ENCODE results near the gene LRGUK. TPM values are rescaled to one million over a fixed set of nuclear protein-coding genes. Genes with fewer than 3 reads are reported as not detected.

Gene LRGUK
- total and polyA plus RNA-seq, 2 donors = 0.06 to 2.5 TPM

GRCh38 chr7:134254311-134254710, 127.2 kb downstream of the LRGUK start:
- no peak for DNase-seq (ENCODE audit: extremely low spot score)
- no peaks in the 10 kb centered on the region for H3K36me3 ChIP-seq (ENCODE audit: insufficient read depth)
- H3K4me1 ChIP-seq (ENCODE audit: insufficient read depth) = no peaks in the 10 kb centered on the region
- H3K27ac ChIP-seq (ENCODE audit: low read depth) = no peak overlapping the region
- H3K4me3 ChIP-seq (ENCODE audit: low read depth, low read length) = no peak overlapping the region
- WGBS = 95% methylated on average over 3 of the region's 3 CpGs

GRCh38 chr7:134255814-134256213, 128.7 kb downstream of the LRGUK start:
- no peak for DNase-seq (ENCODE audit: extremely low spot score)
- Histone ChIP-seq H3K36me3 (ENCODE audit: insufficient read depth) (no peaks in the 10 kb centered on the region), H3K27ac (ENCODE audit: low read depth) (no peak overlapping the region), H3K4me1 (ENCODE audit: insufficient read depth) (no peaks in the 10 kb centered on the region), H3K4me3 (ENCODE audit: low read depth, low read length) (no peak overlapping the region)
- WGBS = 83% methylated on average over 5 of the region's 5 CpGs

GRCh38 chr7:134262322-134262721, 135.2 kb downstream of the LRGUK start:
- Histone ChIP-seq H3K4me1 (ENCODE audit: insufficient read depth) (no peaks in the 10 kb centered on the region), H3K27ac (ENCODE audit: low read depth) (no peak overlapping the region), H3K4me3 (ENCODE audit: low read depth, low read length) (no peak overlapping the region), H3K36me3 (ENCODE audit: insufficient read depth) (no peaks in the 10 kb centered on the region)
- no peak for DNase-seq (ENCODE audit: extremely low spot score)
- 86% methylated on average over 4 of the region's 4 CpGs for WGBS

- Histone ChIP-seq H3K36me3 (ENCODE audit: insufficient read depth) (no peaks in the 10 kb centered on the region), H3K27ac (ENCODE audit: low read depth) (no peak overlapping the region), H3K4me1 (ENCODE audit: insufficient read depth) (no peaks in the 10 kb centered on the region), H3K4me3 (ENCODE audit: low read depth, low read length) (no peak overlapping the region)
- no peak for DNase-seq (ENCODE audit: extremely low spot score)
- 47% methylated on average over 5 of the region's 5 CpGs for WGBS
Measured at GRCh38 chr7:134276951-134277350, 149.8 kb downstream of the LRGUK start.

- DNase-seq (ENCODE audit: extremely low spot score) = no peak
- Histone ChIP-seq H3K27ac (ENCODE audit: low read depth) (no peak overlapping the region), H3K4me3 (ENCODE audit: low read depth, low read length) (no peak overlapping the region), H3K4me1 (ENCODE audit: insufficient read depth) (no peaks in the 10 kb centered on the region), H3K36me3 (ENCODE audit: insufficient read depth) (no peaks in the 10 kb centered on the region)
- 68% methylated on average over 7 of the region's 7 CpGs for WGBS
Measured at GRCh38 chr7:134278502-134279153, 151.5 kb downstream of the LRGUK start.

GRCh38 chr7:134279336-134279735, 152.2 kb downstream of the LRGUK start:
- no peak overlapping the region for H3K27ac ChIP-seq (ENCODE audit: low read depth)
- no peaks in the 10 kb centered on the region for H3K4me1 ChIP-seq (ENCODE audit: insufficient read depth)
- no peaks in the 10 kb centered on the region for H3K36me3 ChIP-seq (ENCODE audit: insufficient read depth)
- H3K4me3 ChIP-seq (ENCODE audit: low read depth, low read length) = no peak overlapping the region
- DNase-seq (ENCODE audit: extremely low spot score) = no peak
- 67% methylated on average over 3 of the region's 3 CpGs for WGBS

GRCh38 chr7:134279898-134280297, 152.8 kb downstream of the LRGUK start:
- Histone ChIP-seq H3K27ac (ENCODE audit: low read depth) (no peak overlapping the region), H3K4me3 (ENCODE audit: low read depth, low read length) (no peak overlapping the region), H3K36me3 (ENCODE audit: insufficient read depth) (no peaks in the 10 kb centered on the region), H3K4me1 (ENCODE audit: insufficient read depth) (no peaks in the 10 kb centered on the region)
- no peak for DNase-seq (ENCODE audit: extremely low spot score)

GRCh38 chr7:134280508-134280907, 153.4 kb downstream of the LRGUK start:
- no peak overlapping the region for H3K27ac ChIP-seq (ENCODE audit: low read depth)
- no peak overlapping the region for H3K4me3 ChIP-seq (ENCODE audit: low read depth, low read length)
- 84% methylated on average over 2 of the region's 2 CpGs for WGBS
- H3K36me3 ChIP-seq (ENCODE audit: insufficient read depth) = no peaks in the 10 kb centered on the region
- no peaks in the 10 kb centered on the region for H3K4me1 ChIP-seq (ENCODE audit: insufficient read depth)
- no peak for DNase-seq (ENCODE audit: extremely low spot score)

- 62% methylated on average over 6 of the region's 6 CpGs for WGBS
- Histone ChIP-seq H3K4me3 (ENCODE audit: low read depth, low read length) (no peak overlapping the region), H3K27ac (ENCODE audit: low read depth) (no peak overlapping the region), H3K36me3 (ENCODE audit: insufficient read depth) (no peaks in the 10 kb centered on the region), H3K4me1 (ENCODE audit: insufficient read depth) (no peaks in the 10 kb centered on the region)
- no peak for DNase-seq (ENCODE audit: extremely low spot score)
Measured at GRCh38 chr7:134284011-134284410, 156.9 kb downstream of the LRGUK start.

- H3K4me3 ChIP-seq (ENCODE audit: low read depth, low read length) = no peak overlapping the region
- DNase-seq (ENCODE audit: extremely low spot score) = no peak
- 85% methylated on average over 3 of the region's 3 CpGs for WGBS
Measured at GRCh38 chr7:134284952-134285351, 157.8 kb downstream of the LRGUK start.

GRCh38 chr7:134287916-134288659, 160.9 kb downstream of the LRGUK start:
- Histone ChIP-seq H3K4me3 (ENCODE audit: low read depth, low read length) (no peak overlapping the region), H3K27ac (ENCODE audit: low read depth) (no peak overlapping the region), H3K36me3 (ENCODE audit: insufficient read depth) (no peaks in the 10 kb centered on the region), H3K4me1 (ENCODE audit: insufficient read depth) (no peaks in the 10 kb centered on the region)
- 79% methylated on average over 12 of the region's 12 CpGs for WGBS
- DNase-seq (ENCODE audit: extremely low spot score) = no peak

More at GRCh38 chr7:134284952-134285351, 157.8 kb downstream of the LRGUK start:
- Histone ChIP-seq H3K36me3 (ENCODE audit: insufficient read depth) (no peaks in the 10 kb centered on the region), H3K4me1 (ENCODE audit: insufficient read depth) (no peaks in the 10 kb centered on the region), H3K27ac (ENCODE audit: low read depth) (no peak overlapping the region)

- WGBS = 21% methylated on average over 7 of the region's 7 CpGs
- Histone ChIP-seq H3K4me1 (ENCODE audit: insufficient read depth) (no peaks in the 10 kb centered on the region), H3K36me3 (ENCODE audit: insufficient read depth) (no peaks in the 10 kb centered on the region), H3K27ac (ENCODE audit: low read depth) (no peak overlapping the region), H3K4me3 (ENCODE audit: low read depth, low read length) (no peak overlapping the region)
- DNase-seq (ENCODE audit: extremely low spot score) = no peak
Measured at GRCh38 chr7:134289423-134289822, 162.3 kb downstream of the LRGUK start.

- Histone ChIP-seq H3K4me3 (ENCODE audit: low read depth, low read length) (no peak overlapping the region), H3K36me3 (ENCODE audit: insufficient read depth) (no peaks in the 10 kb centered on the region), H3K4me1 (ENCODE audit: insufficient read depth) (no peaks in the 10 kb centered on the region), H3K27ac (ENCODE audit: low read depth) (no peak overlapping the region)
- DNase-seq (ENCODE audit: extremely low spot score) = no peak
- 54% methylated on average over 2 of the region's 2 CpGs for WGBS
Measured at GRCh38 chr7:134289841-134290240, 162.7 kb downstream of the LRGUK start.

- no peak for DNase-seq (ENCODE audit: extremely low spot score)
- Histone ChIP-seq H3K4me3 (ENCODE audit: low read depth, low read length) (no peak overlapping the region), H3K27ac (ENCODE audit: low read depth) (no peak overlapping the region), H3K36me3 (ENCODE audit: insufficient read depth) (no peaks in the 10 kb centered on the region), H3K4me1 (ENCODE audit: insufficient read depth) (no peaks in the 10 kb centered on the region)
- 62% methylated on average over 3 of the region's 3 CpGs for WGBS
Measured at GRCh38 chr7:134290286-134290685, 163.1 kb downstream of the LRGUK start.
